ENCODE data around the gene TBC1D22A. TPM values are rescaled to one million over a fixed set of nuclear protein-coding genes. Genes with fewer than 3 reads are reported as not detected.

Gene TBC1D22A
- polyA plus RNA-seq, 1 donor from 2014 or later, result 9.3 TPM

DNA sequence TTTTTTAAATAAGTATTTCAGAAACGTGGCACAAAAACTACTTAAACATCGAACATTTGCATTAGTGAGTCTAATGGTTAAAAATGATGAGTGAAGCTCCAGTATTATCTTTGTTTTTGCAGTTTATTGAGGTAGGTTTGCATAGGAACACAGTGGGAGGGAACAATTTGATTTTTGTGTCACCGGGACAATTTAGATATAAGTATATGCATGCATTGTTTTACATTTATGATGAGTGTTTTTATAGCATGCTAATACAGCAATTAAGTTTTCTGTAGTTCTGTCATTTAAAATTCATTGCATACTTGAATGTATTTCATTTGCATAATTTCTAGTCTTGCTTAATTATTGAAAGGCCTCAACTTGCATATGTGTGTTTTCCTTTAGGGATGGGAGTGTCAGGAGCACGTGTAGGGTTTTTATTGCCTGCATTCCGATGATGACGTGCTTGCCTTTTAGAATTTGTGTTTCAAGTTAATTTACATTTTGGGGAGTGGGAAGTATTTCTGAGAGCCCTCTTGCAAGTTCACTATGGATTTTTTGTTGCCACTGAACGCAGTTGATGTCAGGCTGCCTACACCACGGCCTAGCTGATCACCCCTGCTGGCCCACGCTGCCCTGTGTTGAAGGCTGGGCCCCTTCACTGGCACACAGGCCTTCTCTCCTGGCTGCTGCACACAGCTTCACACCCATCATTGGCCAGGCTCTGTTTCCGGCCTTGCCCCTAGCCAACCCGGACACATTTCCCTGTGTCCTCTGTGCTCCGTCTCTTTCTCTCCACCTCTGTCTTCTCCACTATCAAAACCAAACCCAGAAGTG, 120.9 kb downstream of the TBC1D22A start:
- Histone ChIP-seq H3K36me3 (ENCODE audit: insufficient read depth, low read length) (no peaks in the 10 kb centered on the region), H4K20me1 (ENCODE audit: insufficient read depth) (no peaks in the 10 kb centered on the region), H3K79me2 (replicated peaks; ENCODE audit: insufficient read depth, low read length) (no peaks in the 10 kb centered on the region), H3K9me2 (ENCODE audit: insufficient read depth, low read length) (no peaks in the 10 kb centered on the region), H2AFZ (ENCODE audit: low read depth, low read length) (no peak overlapping the region), H3K9ac (ENCODE audit: low read length) (no peak overlapping the region), H3K27me3 (ENCODE audit: insufficient read depth, low read depth, low read length) (no peaks in the 10 kb centered on the region), H3F3A (ENCODE audit: insufficient read depth, low read length, poor library complexity, severe bottlenecking) (no peaks in the 10 kb centered on the region), H3K9me3 (ENCODE audit: low read length) (no peaks in the 10 kb centered on the region), H3K4me3 (ENCODE audit: low read length) (no peak overlapping the region), H3K4me2 (ENCODE audit: low read length) (no peak overlapping the region), H3K27ac (ENCODE audit: low read length) (no peak overlapping the region)
- no peak for TF ChIP-seq RAD21 (conservative IDR thresholded peaks at IDR 0.05)
- TF ChIP-seq REST (IDR thresholded peaks at IDR 0.05; ENCODE audit: borderline replicate concordance), result no peak

- H3K9ac ChIP-seq (ENCODE audit: low read length), result no peak overlapping the region
- H3K4me3 ChIP-seq (ENCODE audit: low read length), result no peak overlapping the region
- no peaks in the 10 kb centered on the region for H3K9me2 ChIP-seq (ENCODE audit: insufficient read depth, low read length)
- no peaks in the 10 kb centered on the region for H3K79me2 ChIP-seq (replicated peaks; ENCODE audit: insufficient read depth, low read length)
- TF ChIP-seq TAF1 (IDR thresholded peaks at IDR 0.05; ENCODE audit: low read depth) (no peak), POLR2AphosphoS5 (IDR thresholded peaks at IDR 0.05) (no peak), SMC3 (conservative IDR thresholded peaks at IDR 0.05; ENCODE audit: poor library complexity) (no peak), REST (IDR thresholded peaks at IDR 0.05; ENCODE audit: borderline replicate concordance) (no peak), EZH2 (IDR thresholded peaks at IDR 0.05; ENCODE audit: borderline replicate concordance, insufficient read depth, low read length, poor library complexity, severe bottlenecking) (no peak), EP300 (conservative IDR thresholded peaks at IDR 0.05; ENCODE audit: poor library complexity, severe bottlenecking) (no peak), MXI1 (conservative IDR thresholded peaks at IDR 0.05; ENCODE audit: poor library complexity, severe bottlenecking) (no peak), RAD21 (conservative IDR thresholded peaks at IDR 0.05) (no peak)
- TF ChIP-seq, protein P1, sequence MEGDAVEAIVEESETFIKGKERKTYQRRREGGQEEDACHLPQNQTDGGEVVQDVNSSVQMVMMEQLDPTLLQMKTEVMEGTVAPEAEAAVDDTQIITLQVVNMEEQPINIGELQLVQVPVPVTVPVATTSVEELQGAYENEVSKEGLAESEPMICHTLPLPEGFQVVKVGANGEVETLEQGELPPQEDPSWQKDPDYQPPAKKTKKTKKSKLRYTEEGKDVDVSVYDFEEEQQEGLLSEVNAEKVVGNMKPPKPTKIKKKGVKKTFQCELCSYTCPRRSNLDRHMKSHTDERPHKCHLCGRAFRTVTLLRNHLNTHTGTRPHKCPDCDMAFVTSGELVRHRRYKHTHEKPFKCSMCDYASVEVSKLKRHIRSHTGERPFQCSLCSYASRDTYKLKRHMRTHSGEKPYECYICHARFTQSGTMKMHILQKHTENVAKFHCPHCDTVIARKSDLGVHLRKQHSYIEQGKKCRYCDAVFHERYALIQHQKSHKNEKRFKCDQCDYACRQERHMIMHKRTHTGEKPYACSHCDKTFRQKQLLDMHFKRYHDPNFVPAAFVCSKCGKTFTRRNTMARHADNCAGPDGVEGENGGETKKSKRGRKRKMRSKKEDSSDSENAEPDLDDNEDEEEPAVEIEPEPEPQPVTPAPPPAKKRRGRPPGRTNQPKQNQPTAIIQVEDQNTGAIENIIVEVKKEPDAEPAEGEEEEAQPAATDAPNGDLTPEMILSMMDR (IDR thresholded peaks at IDR 0.05; ENCODE audit: poor library complexity, severe bottlenecking), result no peak
- no peaks in the 10 kb centered on the region for H3K36me3 ChIP-seq (ENCODE audit: insufficient read depth, low read length)
- H2AFZ ChIP-seq (ENCODE audit: low read depth, low read length), result no peak overlapping the region
- H3K27me3 ChIP-seq (ENCODE audit: insufficient read depth, low read depth, low read length), result no peaks in the 10 kb centered on the region
- H3K27ac ChIP-seq (ENCODE audit: low read length), result no peak overlapping the region
- no peaks in the 10 kb centered on the region for H3F3A ChIP-seq (ENCODE audit: insufficient read depth, low read length, poor library complexity, severe bottlenecking)
- no peaks in the 10 kb centered on the region for H3K9me3 ChIP-seq (ENCODE audit: low read length)
- no peaks in the 10 kb centered on the region for H4K20me1 ChIP-seq (ENCODE audit: insufficient read depth)
- no peak overlapping the region for H3K4me2 ChIP-seq (ENCODE audit: low read length)
Measured at GRCh38 chr22:46884365-46884764, 121.9 kb downstream of the TBC1D22A start.
